ENCODE measurements around the gene UBE2D2.
"Not testable (repeated sequence)": the region's sequence is repeated elsewhere in the genome, so short reads cannot be mapped to it uniquely, and the experiment has no call there.

Gene UBE2D2

DNA sequence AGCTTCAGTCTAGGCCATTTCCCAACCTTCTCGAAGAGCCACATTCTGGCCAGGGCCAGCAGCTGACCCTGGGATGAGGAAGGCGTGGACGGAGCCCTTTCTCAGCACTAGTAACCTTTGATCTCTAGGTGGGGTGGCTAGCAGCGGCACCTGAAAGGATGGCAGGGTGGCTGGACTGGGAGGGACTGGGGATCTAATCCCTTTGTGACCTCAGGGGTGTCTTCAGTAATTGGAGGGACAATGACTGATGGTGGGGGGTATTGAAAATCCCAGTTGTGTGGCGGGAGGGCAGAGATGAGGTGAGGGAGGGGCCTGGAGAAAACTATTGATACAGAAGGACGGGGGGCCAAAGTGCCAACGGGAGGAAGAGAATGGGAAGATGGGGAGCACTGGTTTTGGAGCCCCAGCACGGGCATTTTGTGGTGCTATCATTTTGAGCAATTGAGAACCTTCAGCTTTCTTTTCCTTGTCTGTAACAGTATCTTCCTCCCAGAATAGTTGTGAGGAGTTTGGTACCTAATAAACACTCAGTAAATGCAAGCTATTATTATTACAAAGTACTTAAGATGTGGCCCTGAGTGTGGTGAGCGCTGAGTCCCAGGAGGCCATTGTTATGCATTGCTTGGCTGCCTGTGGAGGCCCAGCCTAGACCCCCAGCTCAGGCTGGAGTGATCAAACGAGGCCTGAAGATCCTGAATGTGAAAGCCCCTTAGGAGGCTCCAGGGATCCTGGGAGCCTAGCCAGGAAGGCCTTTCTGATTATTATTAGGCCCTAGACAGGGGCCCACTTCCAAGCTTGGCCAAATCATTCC is 37.3 kb upstream of the UBE2D2 start:
- no peak overlapping the region for H3K4me3 ChIP-seq (ENCODE audit: low read length)
- TF ChIP-seq CTCF (conservative IDR thresholded peaks at IDR 0.05; ENCODE audit: low read length): no peak
- no peak for DNase-seq (ENCODE audit: low read depth)

- DNase-seq (ENCODE audit: low read depth): no peak
- no peak for TF ChIP-seq CTCF (conservative IDR thresholded peaks at IDR 0.05; ENCODE audit: low read length)
- H3K4me3 ChIP-seq (ENCODE audit: low read length): no peak overlapping the region
These were observed 36.7 kb upstream of the UBE2D2 start for GRCh38 chr5:139524446-139524845.

DNA sequence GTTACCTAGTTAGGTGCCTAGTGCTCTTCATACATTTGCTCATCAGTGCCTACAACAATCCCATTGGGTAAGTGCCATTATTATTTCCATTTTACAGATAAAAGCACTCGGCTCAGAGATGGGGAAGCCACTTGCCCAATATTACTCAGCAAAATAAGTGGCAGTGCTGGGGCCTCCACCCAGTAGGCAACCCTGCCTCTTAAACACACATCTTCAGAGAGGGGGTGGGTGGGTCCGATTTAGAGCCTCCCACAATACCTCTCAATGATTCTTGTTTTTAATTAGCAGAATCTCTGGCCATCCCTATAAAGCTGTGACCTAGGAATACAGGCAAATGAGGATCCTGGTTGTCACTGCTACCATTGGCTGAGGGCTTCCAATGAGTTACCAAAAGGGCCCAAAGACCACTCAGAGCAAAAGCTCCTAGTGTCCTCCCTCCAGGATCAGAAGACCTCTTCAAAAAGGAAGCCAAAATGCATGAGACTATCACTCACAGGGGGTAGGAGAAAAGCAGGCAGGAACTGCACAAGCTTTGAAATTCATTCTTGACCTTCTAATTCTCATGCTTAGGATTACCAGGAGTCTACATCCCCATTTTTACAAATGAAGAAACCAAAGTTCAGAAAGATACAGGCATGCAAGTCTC is 36.1 kb upstream of the UBE2D2 start:
- no peak for DNase-seq (ENCODE audit: low read depth)
- H3K4me3 ChIP-seq (ENCODE audit: low read length): no peak overlapping the region
- no peak for TF ChIP-seq CTCF (conservative IDR thresholded peaks at IDR 0.05; ENCODE audit: low read length)

- not testable (repeated sequence) for DNase-seq (ENCODE audit: low read depth); H3K4me3 ChIP-seq (ENCODE audit: low read length)
These were observed 35.4 kb upstream of the UBE2D2 start for GRCh38 chr5:139525586-139526308.

DNA sequence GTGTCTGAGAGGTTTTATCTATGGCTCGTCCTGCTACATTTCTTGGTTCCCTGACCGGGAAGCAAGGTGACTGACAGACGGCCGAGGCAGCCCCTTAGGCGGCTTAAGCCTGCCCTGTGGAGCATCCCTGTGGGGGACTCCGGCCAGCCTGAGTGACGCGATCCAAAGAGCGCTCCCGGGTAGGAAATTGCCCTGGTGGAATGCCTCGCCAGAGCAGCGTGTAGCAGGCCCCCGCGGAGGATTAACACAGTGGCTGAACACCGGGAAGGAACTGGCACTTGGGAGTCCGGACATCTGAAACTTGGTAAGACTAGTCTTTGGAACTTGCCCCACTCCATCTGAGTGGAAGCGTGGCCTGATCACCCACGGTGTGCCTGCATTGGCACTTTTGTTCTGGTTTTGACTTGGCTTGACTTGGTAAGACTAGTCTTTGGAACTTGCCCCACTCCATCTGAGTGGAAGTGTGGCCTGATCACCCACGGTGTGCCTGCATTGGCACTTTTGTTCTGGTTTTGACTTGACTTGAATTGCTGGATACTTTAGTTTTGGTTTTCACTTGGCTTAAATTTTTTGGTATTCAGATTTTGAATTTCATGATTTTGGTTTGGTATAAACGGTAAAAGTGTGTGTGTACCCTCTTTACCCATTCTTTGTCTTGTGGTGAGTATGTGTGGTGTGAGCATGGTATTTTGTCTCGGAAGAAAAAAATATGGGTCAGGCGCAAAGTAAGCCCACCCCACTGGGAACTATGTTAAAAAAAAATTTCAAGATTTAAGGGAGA is 34.6 kb upstream of the UBE2D2 start:
- not testable (repeated sequence) for H3K4me3 ChIP-seq (ENCODE audit: low read length); DNase-seq (ENCODE audit: low read depth)

- DNase-seq (ENCODE audit: low read depth); H3K4me3 ChIP-seq (ENCODE audit: low read length): not testable (repeated sequence)
These were observed 34.1 kb upstream of the UBE2D2 start for GRCh38 chr5:139527090-139527470.

GRCh38 chr5:139527896-139528467 is 33.2 kb upstream of the UBE2D2 start:
- DNase-seq (ENCODE audit: low read depth); H3K4me3 ChIP-seq (ENCODE audit: low read length): not testable (repeated sequence)

DNA sequence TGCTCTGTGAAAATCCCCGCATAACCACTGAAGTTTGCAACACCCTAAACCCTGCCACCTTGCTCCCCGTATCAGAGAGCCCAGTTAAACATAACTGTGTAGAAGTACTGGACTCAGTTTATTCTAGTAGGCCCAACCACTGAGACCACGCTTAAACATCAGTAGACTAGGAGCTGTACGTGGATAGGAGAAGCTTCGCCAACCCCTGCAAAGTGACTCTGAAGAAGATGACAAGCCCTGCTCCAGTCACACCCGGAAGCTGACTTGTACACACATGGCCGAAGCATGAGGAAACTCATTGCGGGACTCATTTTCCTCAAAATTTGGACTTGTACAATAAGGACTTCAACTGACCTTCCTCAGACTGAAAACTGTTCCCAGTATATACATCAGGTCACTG is 32.4 kb upstream of the UBE2D2 start:
- not testable (repeated sequence) for DNase-seq (ENCODE audit: low read depth); H3K4me3 ChIP-seq (ENCODE audit: low read length)

DNA sequence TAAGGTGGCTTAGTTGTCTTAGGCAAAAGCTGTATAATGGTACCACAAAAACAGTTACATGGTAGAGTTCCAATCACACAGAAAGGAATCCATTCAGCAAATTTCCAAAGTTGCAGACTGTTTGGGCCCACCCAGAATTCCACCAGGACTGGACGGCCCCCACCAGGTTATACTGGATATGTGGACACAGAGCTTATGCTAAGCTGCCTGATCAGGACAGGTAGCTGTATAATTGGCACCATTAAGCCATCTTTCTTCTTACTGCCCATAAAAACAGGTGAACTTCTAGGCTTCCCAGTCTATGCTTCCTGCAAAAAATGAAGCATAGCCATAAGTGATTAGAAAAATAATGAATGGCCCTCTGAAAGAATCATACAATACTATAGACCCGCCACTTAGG is 31.1 kb upstream of the UBE2D2 start:
- not testable (repeated sequence) for DNase-seq (ENCODE audit: low read depth); H3K4me3 ChIP-seq (ENCODE audit: low read length)

DNA sequence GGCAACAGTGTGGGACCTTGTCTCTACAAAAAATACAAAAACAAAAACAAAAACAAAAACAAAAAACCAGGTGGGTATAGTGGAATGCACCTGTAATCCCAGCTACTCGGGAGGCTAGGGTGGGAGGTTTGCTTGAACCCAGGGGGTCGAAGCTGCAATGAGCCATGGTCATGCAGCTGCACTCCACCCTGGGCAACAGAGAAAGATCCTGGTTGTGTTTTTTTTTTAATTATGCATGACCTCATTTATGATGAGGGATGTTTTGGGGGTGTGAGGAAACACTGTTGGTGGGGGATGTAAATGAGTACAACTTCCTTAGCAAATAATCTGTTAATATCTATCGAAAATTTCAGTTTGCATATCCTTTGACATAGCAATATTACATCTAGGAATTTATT is 29.4 kb upstream of the UBE2D2 start:
- TF ChIP-seq CTCF (conservative IDR thresholded peaks at IDR 0.05; ENCODE audit: low read length): no peak
- H3K4me3 ChIP-seq (ENCODE audit: low read length): no peak overlapping the region
- DNase-seq (ENCODE audit: low read depth): no peak
